B cell (primary cell): Measurements from ENCODE around the gene TUBAL3.

Experiments used
- CTCF ChIP-seq: fragments of 200-600 bp; IDR thresholded peaks from one replicate; pipeline ENCODE4 v1.8.0; 2022; ENCODE audit warnings: antibody characterized with exemption, mild to moderate bottlenecking
- EZH2 ChIP-seq: IDR thresholded peaks from 2 replicates; pipeline ENCODE4 v1.6.1; 2012; ENCODE audit warnings: borderline replicate concordance, low read depth, mild to moderate bottlenecking, moderate library complexity, low read length; ENCODE audit not compliant: insufficient read depth, poor library complexity, severe bottlenecking

- TF ChIP-seq CTCF (no peak), EZH2 (no peak)
These were observed 28.6 kb upstream of the TUBAL3 start for GRCh38 chr10:5433182-5433581.
